ENCODE measurements around the gene NACC2. TPM values are rescaled to one million over a fixed set of nuclear protein-coding genes. Genes with fewer than 3 reads are reported as not detected.

NACC2 gene
- total and polyA plus RNA-seq, 9 of the 15 experiments (the other 6 are each of a cell fraction or from before 2014, with no cell fraction given): 0.70 to 25.1 (median 5.6) TPM

GRCh38 chr9:136118320-136119060 is 23.4 kb upstream of the NACC2 start, which contains the start of gene TMEM250 (continued):
- TF ChIP-seq ZNF707 (CRISPR knock-in tag; conservative IDR thresholded peaks at IDR 0.05): no peak
- TF ChIP-seq SMARCA5 (IDR thresholded peaks at IDR 0.05): no peak
- TF ChIP-seq FOXA1 (IDR thresholded peaks at IDR 0.05; ENCODE audit: borderline replicate concordance): no peak
- TF ChIP-seq POLR2G (IDR thresholded peaks at IDR 0.05; ENCODE audit: low read depth, low read length): peak; percentile 83
- peak; percentile 82 for TF ChIP-seq RBM22 (IDR thresholded peaks at IDR 0.05; ENCODE audit: low read depth, low read length, poor library complexity, severe bottlenecking)
- TF ChIP-seq TBL1XR1 (IDR thresholded peaks at IDR 0.05; ENCODE audit: low read length in 2 of 2): 0 out of 4 replicates have a peak, but pooled peaks of 1 of the 2 experiments have one; percentile 38
- TF ChIP-seq MITF (IDR thresholded peaks at IDR 0.05): no peak
- TF ChIP-seq POU5F1 (IDR thresholded peaks at IDR 0.05; ENCODE audit: borderline replicate concordance, low read depth, low read length, partially characterized antibody): no peak
- TF ChIP-seq ATF2 (CRISPR knock-in tag; IDR thresholded peaks at IDR 0.05): no peak
- no peak for TF ChIP-seq NR2C1 (IDR thresholded peaks at IDR 0.05)
- TF ChIP-seq NR2C1 (tag; IDR thresholded peaks at IDR 0.05): no peak
- no peak for TF ChIP-seq TCF7 (IDR thresholded peaks at IDR 0.05; ENCODE audit: borderline replicate concordance)
- TF ChIP-seq ETV5 (CRISPR knock-in tag; IDR thresholded peaks at IDR 0.05; ENCODE audit: low read depth): no peak
- no peak for TF ChIP-seq TAF15 (IDR thresholded peaks at IDR 0.05; ENCODE audit: low read depth, low read length)
- peak; percentile 62 for TF ChIP-seq PHF20 (IDR thresholded peaks at IDR 0.05; ENCODE audit: partially characterized antibody)
- 0 out of 2 replicates have a peak, but pooled peaks have one; percentile 8 for TF ChIP-seq RREB1 (CRISPR knock-in tag; IDR thresholded peaks at IDR 0.05)
- peak in 2 of 3 experiments; percentile 19 to 39 for TF ChIP-seq YY1 (IDR thresholded peaks at IDR 0.05; ENCODE audit: borderline replicate concordance in 1 of 3, control insufficient read depth in 1 of 3, extremely low read depth in 1 of 3, insufficient read depth in 3 of 3, insufficient read length in 1 of 3, insufficient replicate concordance in 2 of 3, low read depth in 1 of 3, low read length in 2 of 3)
- no peak for TF ChIP-seq ZNF584 (CRISPR knock-in tag; IDR thresholded peaks at IDR 0.05; ENCODE audit: low read depth)

All from K562 (cell line).